BJ (cell line): Measurements from ENCODE around the gene ACSF2. TPM values are rescaled to one million over a fixed set of nuclear protein-coding genes. Genes with fewer than 3 reads are reported as not detected.
"Not testable (repeated sequence)": the region's sequence is repeated elsewhere in the genome, so short reads cannot be mapped to it uniquely, and the experiment has no call there.

ENCODE experiments used
- CTCF ChIA-PET: fragments of 350-600 bp; formaldehyde crosslinking; extraction: SDS; loops from one replicate; lab custom pipeline; 2021; ENCODE audit warnings: antibody characterized with exemption, inconsistent platforms; lab: Yijun Ruan, JAX
- POLR2A ChIA-PET: fragments of 300-600 bp; sonication (Branson Sonifier 250); formaldehyde crosslinking; extraction: SDS; loops from one replicate; lab custom pipeline; 2021; ENCODE audit warnings: antibody characterized with exemption; lab: Charles Lee
- DNase-seq: peaks from one replicate; pipeline ENCODE4 v3.0.0-alpha.2; 2011; ENCODE audit warnings: low read depth
- H3K27me3 ChIP-seq: 2 replicates; pipeline ENCODE4 v1.6.0; 2011; ENCODE audit warnings: low read length; ENCODE audit not compliant: control insufficient read depth, insufficient read depth
- H3K36me3 ChIP-seq: 2 replicates; pipeline ENCODE4 v1.5.1; 2011; ENCODE audit warnings: low read length; ENCODE audit not compliant: control insufficient read depth, insufficient read depth
- H3K4me3 ChIP-seq: 2 replicates; pipeline ENCODE4 v1.5.1; 2011; ENCODE audit warnings: low read depth, mild to moderate bottlenecking, control low read depth, low read length
- polyA plus RNA-seq: library from polyadenylated mRNA; depleted of rRNA; stranded (reverse); fragments of >200 nt; gene quantifications from 2 replicates; pipeline ENCODE4 v1.2.3, GENCODE V29; 2011
- TF ChIP-seq, protein P1 (sequence below): IDR thresholded peaks from 2 replicates; pipeline ENCODE4 v1.5.1; 2011; ENCODE audit warnings: low read depth, mild to moderate bottlenecking, control low read depth, inconsistent platforms, low read length, moderate library complexity; ENCODE audit not compliant: insufficient read depth

ACSF2 gene
- polyA plus RNA-seq, 1 experiment, result 25.4 TPM

DNA sequence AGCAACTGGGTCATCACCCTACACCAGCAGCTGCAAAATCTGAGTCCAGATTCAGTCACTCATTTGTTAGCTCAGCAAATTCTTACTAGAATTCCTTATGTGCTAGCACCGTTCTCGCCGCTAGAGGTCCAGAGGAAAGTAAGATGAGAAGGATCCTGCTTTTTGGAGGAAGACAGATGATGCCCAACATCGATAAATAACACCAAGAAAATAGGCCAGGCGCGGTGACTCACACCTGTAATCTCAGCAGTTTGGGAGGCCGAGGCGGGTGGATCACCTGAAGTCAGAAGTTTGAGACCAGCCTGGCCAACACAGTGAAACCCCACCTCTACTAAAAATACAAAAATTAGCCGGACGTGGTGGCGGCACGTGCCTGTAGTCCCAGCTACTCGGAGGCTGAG lies 46.7 kb downstream of the ACSF2 start:
- CTCF ChIA-PET, result interaction anchor here (0.6 to 1.6 kb wide), 5 partner anchors 18 to 75 kb away, joined by 3 to 5 read pairs (median 4); partner anchors contain the start of gene LRRC59
- peaks cover 13% of the 10 kb centered on the region for H3K27me3 ChIP-seq
- DNase-seq, H3K36me3 ChIP-seq, H3K4me3 ChIP-seq, POLR2A ChIA-PET: not testable (repeated sequence)
- TF ChIP-seq, protein P1, sequence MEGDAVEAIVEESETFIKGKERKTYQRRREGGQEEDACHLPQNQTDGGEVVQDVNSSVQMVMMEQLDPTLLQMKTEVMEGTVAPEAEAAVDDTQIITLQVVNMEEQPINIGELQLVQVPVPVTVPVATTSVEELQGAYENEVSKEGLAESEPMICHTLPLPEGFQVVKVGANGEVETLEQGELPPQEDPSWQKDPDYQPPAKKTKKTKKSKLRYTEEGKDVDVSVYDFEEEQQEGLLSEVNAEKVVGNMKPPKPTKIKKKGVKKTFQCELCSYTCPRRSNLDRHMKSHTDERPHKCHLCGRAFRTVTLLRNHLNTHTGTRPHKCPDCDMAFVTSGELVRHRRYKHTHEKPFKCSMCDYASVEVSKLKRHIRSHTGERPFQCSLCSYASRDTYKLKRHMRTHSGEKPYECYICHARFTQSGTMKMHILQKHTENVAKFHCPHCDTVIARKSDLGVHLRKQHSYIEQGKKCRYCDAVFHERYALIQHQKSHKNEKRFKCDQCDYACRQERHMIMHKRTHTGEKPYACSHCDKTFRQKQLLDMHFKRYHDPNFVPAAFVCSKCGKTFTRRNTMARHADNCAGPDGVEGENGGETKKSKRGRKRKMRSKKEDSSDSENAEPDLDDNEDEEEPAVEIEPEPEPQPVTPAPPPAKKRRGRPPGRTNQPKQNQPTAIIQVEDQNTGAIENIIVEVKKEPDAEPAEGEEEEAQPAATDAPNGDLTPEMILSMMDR, result peak; percentile 36; the same call in 1 of the 2 replicates

DNA sequence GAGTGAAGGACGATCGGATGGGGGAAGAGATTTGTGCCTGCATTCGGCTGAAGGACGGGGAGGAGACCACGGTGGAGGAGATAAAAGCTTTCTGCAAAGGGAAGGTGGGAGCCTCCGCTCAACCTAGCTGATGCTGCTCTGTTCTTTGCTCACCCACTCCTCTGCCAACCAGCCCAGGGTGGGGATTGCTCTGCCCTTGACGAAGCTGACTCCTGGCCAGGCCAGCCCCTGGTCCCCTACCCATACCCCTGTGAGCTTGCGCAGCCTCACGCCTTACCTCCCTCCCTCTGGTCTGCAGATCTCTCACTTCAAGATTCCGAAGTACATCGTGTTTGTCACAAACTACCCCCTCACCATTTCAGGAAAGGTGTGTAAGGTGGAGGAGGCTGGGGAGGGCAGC lies 47.9 kb downstream of the ACSF2 start:
- ChIA-PET POLR2A (no interaction called here), CTCF (interaction anchor here (2.0 kb wide), 1 partner anchor 9 kb away, joined by 5 read pairs; no protein-coding TSS in a partner anchor)
- DNase-seq, result no peak

DNA sequence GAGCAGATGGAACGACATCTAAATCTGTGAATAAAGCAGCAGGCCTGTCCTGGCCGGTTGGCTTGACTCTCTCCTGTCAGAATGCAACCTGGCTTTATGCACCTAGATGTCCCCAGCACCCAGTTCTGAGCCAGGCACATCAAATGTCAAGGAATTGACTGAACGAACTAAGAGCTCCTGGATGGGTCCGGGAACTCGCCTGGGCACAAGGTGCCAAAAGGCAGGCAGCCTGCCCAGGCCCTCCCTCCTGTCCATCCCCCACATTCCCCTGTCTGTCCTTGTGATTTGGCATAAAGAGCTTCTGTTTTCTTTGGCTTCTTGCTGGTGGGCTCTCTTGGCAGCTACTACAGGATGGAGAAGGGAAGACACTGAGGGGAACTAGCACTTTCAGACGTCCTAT lies 48.5 kb downstream of the ACSF2 start:
- H3K27me3 ChIP-seq, result peaks cover 2% of the 10 kb centered on the region; the same call in 1 of the 2 replicates
- no peaks in the 10 kb centered on the region; the same call in 1 of the 2 replicates for H3K36me3 ChIP-seq
- TF ChIP-seq, protein P1, result no peak
- H3K4me3 ChIP-seq, result no peak overlapping the region
- CTCF ChIA-PET, result interaction anchor here (2.0 kb wide), 1 partner anchor 9 kb away, joined by 5 read pairs; no protein-coding TSS in a partner anchor
- POLR2A ChIA-PET, result no interaction called here
- DNase-seq, result no peak

More for the DNA sequence above, 47.9 kb downstream of the ACSF2 start:
- no peak overlapping the region for H3K4me3 ChIP-seq
- TF ChIP-seq, protein P1, result no peak
- peaks cover 4% of the 10 kb centered on the region; the same call in 1 of the 2 replicates for H3K27me3 ChIP-seq
- no peaks in the 10 kb centered on the region; the same call in 1 of the 2 replicates for H3K36me3 ChIP-seq

DNA sequence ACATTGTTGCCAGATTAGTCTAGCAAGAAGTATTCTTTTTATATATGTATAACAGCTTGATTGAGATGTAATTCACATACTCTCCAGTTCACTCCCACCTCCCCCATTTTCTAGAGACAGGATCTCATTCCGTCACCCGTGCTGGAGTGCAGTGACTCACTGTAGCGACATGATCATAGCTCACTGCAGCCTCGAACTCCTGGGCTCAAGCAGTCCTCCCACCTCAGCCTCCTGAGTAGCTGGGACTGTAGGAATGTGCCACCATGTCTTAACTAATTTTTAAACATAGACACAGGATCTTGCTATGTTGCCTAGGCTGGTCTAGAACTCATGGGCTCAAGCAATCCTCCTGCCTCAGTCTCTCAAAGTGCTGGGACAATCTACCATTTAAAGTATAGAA lies 49.3 kb downstream of the ACSF2 start:
- H3K4me3 ChIP-seq, result no peak overlapping the region
- CTCF ChIA-PET, result interaction anchor here (1.1 kb wide), 1 partner anchor 22 kb away, joined by 3 read pairs; no protein-coding TSS in a partner anchor
- H3K27me3 ChIP-seq, result peaks cover 2% of the 10 kb centered on the region; the same call in 1 of the 2 replicates
- TF ChIP-seq, protein P1, result no peak
- no peaks in the 10 kb centered on the region; the same call in 1 of the 2 replicates for H3K36me3 ChIP-seq
- DNase-seq, result no peak
- POLR2A ChIA-PET, result no interaction called here

DNA sequence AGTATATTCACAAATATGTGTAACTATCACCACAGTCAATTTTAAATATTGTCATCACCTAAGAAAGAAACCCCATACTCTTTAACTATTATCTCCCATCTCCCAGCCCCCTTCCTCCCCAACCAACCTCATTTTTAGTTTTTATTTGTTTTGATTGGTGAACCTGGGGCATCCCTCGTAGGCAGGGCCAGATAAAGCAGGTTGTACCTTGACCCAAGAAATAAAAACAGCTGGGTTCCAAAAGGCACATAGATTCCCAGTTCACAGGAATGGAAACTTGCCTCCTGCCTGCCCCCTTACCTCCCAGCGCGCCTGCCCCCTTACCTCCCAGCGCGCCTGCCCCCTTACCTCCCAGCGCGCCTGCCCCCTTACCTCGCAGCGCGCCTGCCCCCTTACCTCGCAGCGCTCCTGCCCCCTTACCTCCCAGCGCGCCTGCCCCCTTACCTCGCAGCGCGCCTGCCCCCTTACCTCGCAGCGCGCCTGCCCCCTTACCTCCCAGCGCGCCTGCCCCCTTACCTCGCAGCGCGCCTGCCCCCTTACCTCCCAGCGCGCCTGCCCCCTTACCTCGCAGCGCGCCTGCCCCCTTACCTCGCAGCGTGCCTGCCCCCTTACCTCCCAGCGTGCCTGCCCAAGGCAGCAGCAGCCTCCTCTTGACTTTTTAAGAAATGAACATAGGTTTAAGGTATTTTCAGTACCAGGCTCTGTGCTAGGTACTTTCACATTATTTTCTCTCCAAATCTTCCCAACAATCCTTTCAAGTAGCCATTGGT lies 49.9 kb downstream of the ACSF2 start:
- DNase-seq, H3K4me3 ChIP-seq, H3K27me3 ChIP-seq, POLR2A ChIA-PET, H3K36me3 ChIP-seq: not testable (repeated sequence)
- CTCF ChIA-PET, result interaction anchor here (0.6 to 1.4 kb wide), 4 partner anchors 22 to 242 kb away, joined by 3 to 6 read pairs (median 3); partner anchors contain the start of gene LRRC59
